ENCODE data around the gene SOX6.

SOX6 gene

GRCh38 chr11:16276251-16276650, 80.1 kb downstream of the SOX6 start:
- no peak for DNase-seq (ENCODE audit: low spot score)

DNA sequence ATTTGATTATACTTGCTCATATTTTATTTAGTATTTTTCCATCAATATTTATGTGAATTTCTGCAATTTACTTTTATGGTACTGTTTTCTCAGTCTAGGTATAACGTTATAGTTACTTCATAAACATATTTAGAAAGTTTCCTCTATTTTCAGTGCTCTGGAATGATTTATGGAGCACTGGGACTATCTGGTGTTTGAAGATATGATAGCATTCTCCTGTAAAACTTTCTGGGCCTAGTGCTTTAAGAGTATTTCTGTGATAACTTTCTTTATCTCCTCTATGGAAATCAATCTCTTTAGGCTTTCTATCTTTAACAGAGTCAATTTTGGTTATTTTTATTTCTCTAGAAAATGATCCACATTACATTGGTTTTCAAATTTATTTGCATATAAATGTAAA, 85.1 kb downstream of the SOX6 start:
- DNase-seq (ENCODE audit: low spot score), result no peak

- no peak for DNase-seq (ENCODE audit: low spot score)
Observed at GRCh38 chr11:16266021-16266420, 90.3 kb downstream of the SOX6 start.

- no peak for DNase-seq (ENCODE audit: low spot score)
Observed at GRCh38 chr11:16265022-16265421, 91.3 kb downstream of the SOX6 start.

- no peak for DNase-seq (ENCODE audit: low spot score)
Observed at GRCh38 chr11:16262645-16262955, 93.7 kb downstream of the SOX6 start.

GRCh38 chr11:16261836-16262644, 94.3 kb downstream of the SOX6 start:
- DNase-seq (ENCODE audit: low spot score), result no peak

- DNase-seq (ENCODE audit: low spot score), result no peak
Observed at GRCh38 chr11:16252373-16252772, 104.0 kb downstream of the SOX6 start.

DNA sequence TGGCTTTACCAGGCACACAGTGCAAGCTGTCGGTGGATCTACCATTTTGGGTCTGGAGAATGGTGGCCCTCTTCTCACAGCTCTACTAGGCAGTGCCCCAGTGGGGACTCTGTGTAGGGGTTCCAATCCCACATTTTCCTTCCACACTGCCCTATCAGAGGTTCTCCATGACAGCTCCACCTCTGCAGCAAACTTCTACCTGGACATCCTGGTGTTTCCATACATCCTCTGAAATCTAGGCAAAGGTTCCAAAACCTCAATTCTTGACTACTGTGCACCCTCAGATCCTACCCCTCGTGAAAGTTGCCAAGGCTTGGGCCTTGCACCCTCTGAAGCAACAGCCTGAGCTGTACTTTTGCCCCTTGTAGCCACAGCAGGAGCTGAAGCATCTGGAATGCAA, 108.1 kb downstream of the SOX6 start:
- no peak for DNase-seq (ENCODE audit: low spot score)

DNA sequence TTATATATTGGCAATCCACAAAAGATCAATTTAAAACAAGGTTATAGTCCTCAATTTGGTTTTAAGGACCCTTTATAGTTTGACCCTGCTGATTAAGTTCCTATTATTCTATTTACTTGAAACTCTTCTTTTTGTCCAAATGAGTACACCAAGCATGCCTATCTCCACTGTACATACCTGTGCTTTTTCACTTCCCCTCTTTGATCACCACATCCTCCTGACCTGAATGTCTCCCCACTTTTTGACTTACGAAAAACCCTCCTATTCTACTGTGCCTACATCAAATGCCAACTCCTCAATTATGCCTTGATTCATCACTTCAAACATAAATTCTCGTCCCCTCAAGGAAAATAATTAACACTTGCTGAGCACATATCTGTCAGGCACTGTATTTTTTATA, 113.5 kb downstream of the SOX6 start:
- DNase-seq (ENCODE audit: low spot score), result no peak

GRCh38 chr11:16240687-16241086, 115.7 kb downstream of the SOX6 start:
- no peak for DNase-seq (ENCODE audit: low spot score)

DNA sequence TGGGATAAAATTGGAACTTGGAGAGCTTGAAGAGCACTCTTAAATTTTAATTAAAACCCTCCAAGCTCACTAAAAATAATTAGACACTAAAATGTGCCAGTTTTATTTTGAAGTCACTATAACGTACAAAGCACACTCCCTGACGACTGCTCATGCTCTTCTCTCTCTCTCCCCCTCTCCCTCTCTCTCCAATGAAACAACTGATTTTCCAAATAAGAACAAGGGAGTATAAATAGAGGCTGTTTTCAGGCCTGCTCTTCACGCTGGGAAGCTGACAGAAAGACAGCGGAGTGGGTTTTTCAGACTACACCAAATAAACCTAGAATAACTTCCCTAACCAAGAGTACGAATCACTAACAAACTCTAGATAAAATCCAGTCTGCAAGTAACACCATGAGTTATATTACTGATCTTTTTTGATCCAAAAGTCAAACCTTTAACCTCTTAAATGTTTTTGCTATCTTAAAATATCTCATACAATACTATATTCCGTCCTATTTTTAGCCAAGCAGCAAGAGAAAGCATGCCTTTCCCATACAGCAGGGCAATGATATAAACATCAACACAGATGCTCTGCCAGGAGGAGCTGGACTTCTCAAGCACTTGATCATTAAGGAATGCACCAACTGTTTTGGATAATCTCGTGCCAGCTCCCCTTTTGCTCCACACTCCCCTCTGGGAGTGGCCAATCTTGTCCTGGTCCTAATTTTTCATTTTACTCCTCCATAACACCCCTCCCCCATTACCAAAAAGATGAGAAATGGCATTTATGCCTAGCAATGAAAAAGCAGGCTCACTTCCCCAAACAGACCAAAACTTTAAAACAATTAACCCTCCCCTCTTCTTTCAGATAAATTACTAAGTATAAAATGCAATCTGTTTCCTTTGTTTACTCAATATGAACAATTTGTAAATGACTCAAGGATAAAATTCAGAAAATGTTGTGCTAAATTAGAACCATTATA, 116.9 kb downstream of the SOX6 start:
- DNase-seq (ENCODE audit: low spot score), result no peak

- DNase-seq (ENCODE audit: low spot score), result peak; percentile 31
Observed at GRCh38 chr11:16226245-16226644, 130.1 kb downstream of the SOX6 start.

DNA sequence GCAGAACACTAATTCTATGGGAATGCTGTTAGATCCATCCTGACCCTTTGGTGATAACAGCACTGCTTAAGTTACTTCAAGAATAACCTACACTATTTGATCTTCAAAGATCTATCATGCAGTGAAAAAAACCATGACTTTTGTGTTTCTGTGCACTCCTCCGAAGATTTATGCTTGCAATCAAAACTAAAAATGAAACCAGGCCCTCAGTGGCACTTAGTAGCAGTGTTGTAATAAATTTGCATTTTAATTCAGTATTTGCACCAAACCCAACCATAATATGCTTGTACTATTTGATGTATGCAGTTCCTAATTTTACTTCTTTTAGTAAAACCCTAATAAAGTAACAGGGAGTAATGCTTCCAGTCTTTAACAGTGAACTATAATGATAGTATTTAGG, 130.7 kb downstream of the SOX6 start:
- DNase-seq (ENCODE audit: low spot score), result no peak

- no peak for DNase-seq (ENCODE audit: low spot score)
Observed at GRCh38 chr11:16223558-16223957, 132.8 kb downstream of the SOX6 start.

DNA sequence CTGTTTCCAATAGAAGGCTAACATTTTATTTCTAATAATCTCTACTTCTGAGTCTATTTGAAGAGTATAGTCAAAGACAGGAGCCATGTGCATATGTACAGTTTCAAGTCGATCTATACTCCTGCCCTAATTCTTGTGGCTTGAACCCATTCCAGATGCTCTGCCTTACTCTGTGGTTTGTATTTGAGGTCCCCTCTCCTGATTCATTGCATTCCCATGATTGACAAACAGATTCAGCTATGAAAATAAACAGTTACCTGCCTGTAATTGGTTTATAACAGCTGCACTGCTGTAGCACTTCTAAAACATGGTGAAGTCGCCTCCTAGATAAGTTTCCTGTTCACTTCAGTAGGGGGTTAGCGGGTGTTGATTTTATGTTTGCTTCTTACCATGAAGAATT, 138.7 kb downstream of the SOX6 start:
- DNase-seq (ENCODE audit: low spot score), result no peak

DNA sequence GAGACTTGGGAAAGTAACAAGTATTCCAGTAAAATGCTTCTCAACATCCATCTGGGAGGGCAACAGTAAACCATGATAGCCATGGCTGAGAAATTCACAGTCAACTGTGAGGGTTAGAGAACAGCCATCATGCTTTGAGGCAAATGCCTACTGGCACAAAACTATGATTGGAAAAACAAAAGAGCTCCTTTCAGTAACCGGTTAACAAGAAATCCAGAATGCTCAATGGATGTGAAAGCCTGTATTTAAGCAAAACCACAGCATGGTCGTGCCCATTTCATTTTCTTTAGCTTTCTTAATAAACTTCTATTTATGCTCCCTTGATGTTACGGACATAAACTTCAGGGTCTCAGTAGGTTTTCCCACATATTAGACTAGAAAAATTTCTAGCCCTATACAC, 139.5 kb downstream of the SOX6 start:
- no peak for DNase-seq (ENCODE audit: low spot score)

DNA sequence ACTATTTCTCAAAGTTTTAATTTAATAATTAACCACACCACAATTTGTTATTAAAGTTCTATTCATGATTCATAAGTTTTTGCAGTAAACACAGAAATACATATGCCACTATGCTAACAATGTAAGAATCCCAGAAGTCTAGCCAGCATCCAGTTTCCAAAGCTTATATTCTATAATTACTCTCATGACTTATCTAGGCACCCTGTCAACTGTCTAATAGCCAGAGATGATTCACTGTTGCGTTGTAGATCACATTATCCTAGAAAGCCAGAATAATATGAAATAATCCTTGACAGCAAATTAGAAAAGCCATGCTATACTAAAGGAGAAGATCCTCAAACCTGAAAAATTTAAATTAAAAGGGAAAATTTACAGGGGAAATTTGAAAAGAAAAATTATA, 141.0 kb downstream of the SOX6 start:
- DNase-seq (ENCODE audit: low spot score), result no peak

DNA sequence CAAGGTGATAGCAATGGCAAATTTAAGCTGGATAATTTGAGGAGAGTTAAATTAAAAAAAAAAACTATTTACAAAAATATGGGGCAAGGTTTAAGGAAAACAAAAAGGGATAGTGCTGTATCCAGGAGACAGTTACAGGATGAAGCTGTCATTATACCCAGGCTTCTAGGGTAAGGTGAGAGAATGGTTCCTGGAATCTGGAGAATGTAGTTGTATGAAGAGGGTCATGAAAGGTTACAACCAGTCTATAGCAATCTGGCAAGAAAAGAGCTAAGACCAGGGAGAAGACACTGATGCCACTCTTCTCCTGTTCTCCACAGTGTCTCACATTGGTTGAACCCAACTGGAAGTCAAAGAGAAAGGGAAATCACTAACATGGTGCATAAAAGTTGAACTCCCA, 144.9 kb downstream of the SOX6 start:
- DNase-seq (ENCODE audit: low spot score), result no peak

- no peak for DNase-seq (ENCODE audit: low spot score)
Observed at GRCh38 chr11:16204261-16204660, 152.1 kb downstream of the SOX6 start.

DNA sequence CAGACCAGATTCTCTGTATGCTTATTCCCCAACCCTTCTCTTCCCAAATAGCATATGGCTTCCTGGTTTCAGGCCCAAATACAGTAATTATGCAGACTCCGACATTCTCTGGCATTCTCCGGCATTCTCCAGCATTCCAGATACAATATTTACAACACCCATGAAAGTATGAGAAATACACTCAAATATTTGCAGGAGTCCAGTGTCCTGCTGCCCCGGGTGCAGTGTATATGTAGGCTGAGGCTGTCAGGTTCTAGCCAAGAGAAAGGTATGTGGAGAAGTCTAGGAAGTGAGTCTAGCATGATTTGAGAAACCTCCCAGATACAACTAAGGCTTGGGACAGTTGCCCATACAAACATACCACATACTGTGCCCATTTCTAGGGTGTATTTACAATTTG, 160.7 kb downstream of the SOX6 start:
- DNase-seq (ENCODE audit: low spot score), result no peak

GRCh38 chr11:16194566-16194965, 161.8 kb downstream of the SOX6 start:
- DNase-seq (ENCODE audit: low spot score), result no peak

DNA sequence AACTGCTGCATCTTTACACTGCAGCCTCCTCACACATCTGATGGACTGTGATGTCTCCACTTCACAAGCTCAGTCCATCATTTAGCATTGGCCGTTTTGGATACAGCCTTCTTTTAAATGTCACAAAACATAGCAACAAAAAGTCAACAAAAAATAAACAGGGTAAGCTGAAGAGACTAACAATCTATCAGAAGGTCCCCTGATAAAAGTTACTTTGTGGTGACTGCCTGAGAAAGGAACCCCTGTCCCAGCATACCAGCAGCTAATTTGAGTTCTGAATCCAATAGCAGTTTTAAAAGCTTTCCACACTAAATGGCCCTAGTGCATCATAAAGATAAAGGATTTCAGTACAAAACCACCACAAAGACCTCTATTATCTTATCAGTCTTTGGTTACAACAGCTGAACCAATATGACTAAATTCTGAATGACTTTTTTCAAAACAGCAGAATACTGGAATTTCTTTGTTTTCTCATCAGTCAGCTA, 162.4 kb downstream of the SOX6 start:
- no peak for DNase-seq (ENCODE audit: low spot score)

DNA sequence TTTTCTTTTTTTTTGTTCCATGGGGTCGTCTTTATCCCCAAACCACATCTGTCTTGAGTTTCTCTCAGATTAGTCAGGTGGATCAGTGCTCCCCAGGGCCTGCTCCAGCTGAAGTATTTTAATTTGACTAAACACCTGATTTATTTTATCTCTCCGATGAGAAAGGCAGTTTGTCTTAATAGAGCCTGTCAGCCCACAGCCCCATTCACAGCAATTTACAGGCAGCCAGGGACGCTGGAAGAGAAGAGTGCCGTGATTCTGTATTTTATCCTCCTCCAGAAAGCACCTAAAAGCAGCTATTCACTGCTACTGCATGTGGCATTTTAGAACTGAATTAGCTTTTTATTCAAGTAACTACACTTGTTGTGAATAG, 164.5 kb downstream of the SOX6 start:
- no peak for DNase-seq (ENCODE audit: low spot score)

All from LoVo (cell line).